Endothelial cell of hepatic sinusoid (primary cell): ENCODE measurements around the gene RASSF4.

Experiments used
- in situ Hi-C: cut with HindIII; loops from 2 replicates; pipeline ENCODE4 v1.10.0; 2017; ENCODE audit warnings: low sequenced_read_pairs

The RASSF4 gene

GRCh38 chr10:44944354-44944753 is 15.2 kb upstream of the RASSF4 start:
- in situ Hi-C loops: no loop called here

- in situ Hi-C loops: no loop called here
These were observed 13.4 kb upstream of the RASSF4 start for GRCh38 chr10:44946205-44946604.

GRCh38 chr10:44947371-44948152 is 12.0 kb upstream of the RASSF4 start:
- in situ Hi-C loops: no loop called here

- in situ Hi-C loops: no loop called here
These were observed 11.0 kb upstream of the RASSF4 start for GRCh38 chr10:44948642-44949041.

GRCh38 chr10:44949127-44949802 is 10.3 kb upstream of the RASSF4 start:
- in situ Hi-C loops: no loop called here

- in situ Hi-C loops: no loop called here
These were observed 9.7 kb upstream of the RASSF4 start for GRCh38 chr10:44949915-44950314.

GRCh38 chr10:44950326-44951225 is 9.0 kb upstream of the RASSF4 start:
- in situ Hi-C loops: no loop called here

GRCh38 chr10:44951576-44952226 is 7.9 kb upstream of the RASSF4 start:
- in situ Hi-C loops: no loop called here

GRCh38 chr10:44952779-44953231 is 6.8 kb upstream of the RASSF4 start:
- in situ Hi-C loops: no loop called here

- in situ Hi-C loops: no loop called here
These were observed 5.6 kb upstream of the RASSF4 start for GRCh38 chr10:44954042-44954441.

- in situ Hi-C loops: no loop called here
These were observed 4.6 kb upstream of the RASSF4 start for GRCh38 chr10:44954962-44955361.

- in situ Hi-C loops: no loop called here
These were observed 4.1 kb upstream of the RASSF4 start for GRCh38 chr10:44955413-44956070.

- in situ Hi-C loops: no loop called here
These were observed 3.4 kb upstream of the RASSF4 start for GRCh38 chr10:44956226-44956625.

- in situ Hi-C loops: no loop called here
These were observed 2.6 kb upstream of the RASSF4 start for GRCh38 chr10:44956717-44957706.

GRCh38 chr10:44958196-44958897 is 1.3 kb upstream of the RASSF4 start:
- in situ Hi-C loops: no loop called here

GRCh38 chr10:44958898-44959246 is 730 bp upstream of the RASSF4 start:
- in situ Hi-C loops: no loop called here

- in situ Hi-C loops: loop anchor here (5.0 kb wide), 1 partner anchor 37 kb away; no protein-coding TSS in a partner anchor
These were observed 472 bp downstream of the RASSF4 start for GRCh38 chr10:44960088-44960460.

GRCh38 chr10:44960482-44961229 is 1.1 kb downstream of the RASSF4 start:
- in situ Hi-C loops: loop anchor here (5.0 kb wide), 1 partner anchor 37 kb away; no protein-coding TSS in a partner anchor
